K562 (cell line): ENCODE measurements around the gene SLC35B1. TPM values are rescaled to one million over a fixed set of nuclear protein-coding genes. Genes with fewer than 3 reads are reported as not detected.

Source experiments
- CBX8 ChIP-seq: fragments of 200-600 bp; sonication (generic); IDR thresholded peaks from 2 replicates; pipeline ENCODE4 v1.6.1; 2012; ENCODE audit warnings: borderline replicate concordance, mixed run types, low read depth, mild to moderate bottlenecking, moderate library complexity, mixed read lengths, low read length, control low read depth, inconsistent platforms; ENCODE audit not compliant: poor library complexity, severe bottlenecking; ENCODE audit errors: extremely low read depth
- CSDE1 ChIP-seq, 2 experiments: fragments of 450-650 bp; IDR thresholded peaks; 2 replicates each; pipeline ENCODE4 v1.6.1; 2016; ENCODE audit warnings: mild to moderate bottlenecking in 1 of 2
- HSF4 ChIP-seq: fragments of 250-450 bp; sonication (Bioruptor Pico); IDR thresholded peaks from 2 replicates; pipeline ENCODE4 v2.1.2; 2022; ENCODE audit warnings: mild to moderate bottlenecking, moderate library complexity, borderline replicate concordance
- KLF6 ChIP-seq: fragments of 250-450 bp; sonication (Bioruptor Pico); IDR thresholded peaks from 2 replicates; pipeline ENCODE4 v1.4.0; 2020; ENCODE audit warnings: mild to moderate bottlenecking, moderate library complexity, borderline replicate concordance
- MCM3 ChIP-seq: fragments of 450-650 bp; IDR thresholded peaks from 2 replicates; pipeline ENCODE4 v1.6.1; 2016
- ZNF133 ChIP-seq: fragments of 250-450 bp; sonication (Bioruptor Pico); IDR thresholded peaks from 2 replicates; pipeline ENCODE4 v1.4.0; 2020; ENCODE audit warnings: mild to moderate bottlenecking
- polyA plus RNA-seq, 8 experiments: library from polyadenylated mRNA; depleted of rRNA in 4 of 8; stranded (reverse) in 5 of 8; unstranded in 3 of 8; fragments of >200 nt; fragmentation: Nextera tagmentation in 2 of 8; fragmentation: Illumina TruSeq in 1 of 8; extraction: Ambion mirVana in 2 of 8; extraction: Trizol in 1 of 8; gene quantifications; 2 replicates each; pipeline versions ENCODE4 v1.2.1 to v1.2.3, GENCODE V29; 2011 to 2014; ENCODE audit warnings: inconsistent platforms in 1 of 8, missing spikeins in 1 of 8
- total RNA-seq, 7 experiments: library from RNA; depleted of rRNA in 6 of 7; stranded (reverse); fragments of >200 nt in 6 of 7; fragmentation: Illumina TruSeq in 2 of 7; extraction: Trizol in 2 of 7; gene quantifications; 2 replicates each; pipeline versions ENCODE4 v1.2.1 to v1.2.3, GENCODE V29; 2011 to 2021; ENCODE audit warnings: low replicate concordance in 1 of 7
- TF ChIP-seq, protein P1 (sequence below): fragments of 450-650 bp; IDR thresholded peaks from 2 replicates; pipeline ENCODE4 v1.6.1; 2017; ENCODE audit warnings: mild to moderate bottlenecking, moderate library complexity
- TF ChIP-seq, protein P2 (sequence below): fragments of 450-650 bp; IDR thresholded peaks from 2 replicates; pipeline ENCODE4 v1.6.1; 2016; ENCODE audit warnings: mild to moderate bottlenecking, moderate library complexity
- TF ChIP-seq, protein P3 (sequence below): fragments of 250-450 bp; sonication (Bioruptor Pico); IDR thresholded peaks from 2 replicates; pipeline ENCODE4 v1.8.0; 2021; ENCODE audit warnings: mild to moderate bottlenecking, moderate library complexity
- TF ChIP-seq, protein P4 (sequence below): fragments of 200-800 bp; sonication (Bioruptor generic); IDR thresholded peaks from 2 replicates; pipeline ENCODE4 v1.6.1; 2017; ENCODE audit warnings: missing genetic modification characterization, missing compliant biosample characterization

The SLC35B1 gene
- total and polyA plus RNA-seq, 9 of the 15 experiments (the other 6 are each of a cell fraction or from before 2014, with no cell fraction given), result 51.4 to 87.9 (median 66.3) TPM

DNA sequence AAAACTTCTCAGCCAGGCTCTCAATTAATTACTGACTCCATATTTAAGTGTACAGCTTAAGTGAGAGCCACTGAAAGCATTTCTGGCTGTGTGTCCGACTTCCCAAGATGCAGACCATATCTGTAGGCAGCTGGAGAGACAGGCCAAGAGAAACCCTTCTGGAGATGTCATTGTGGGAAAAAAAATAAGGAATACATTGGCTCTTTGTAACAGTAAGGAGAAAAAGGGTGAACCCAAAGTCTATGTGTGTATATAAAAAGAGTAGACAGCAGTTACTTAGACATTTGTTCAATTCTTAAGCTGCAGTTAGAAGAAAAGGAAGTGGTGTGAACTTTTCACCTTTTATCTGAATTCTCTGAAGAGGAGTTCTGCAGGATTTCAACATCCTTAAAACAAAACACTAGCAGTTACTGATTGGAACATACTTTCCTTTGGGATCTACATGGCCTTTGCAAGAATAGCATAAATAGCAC lies 34.4 kb upstream of the SLC35B1 start (continued):
- no peak for TF ChIP-seq CBX8
- TF ChIP-seq ZNF133 (CRISPR knock-in tag), result no peak
- TF ChIP-seq, protein P1, sequence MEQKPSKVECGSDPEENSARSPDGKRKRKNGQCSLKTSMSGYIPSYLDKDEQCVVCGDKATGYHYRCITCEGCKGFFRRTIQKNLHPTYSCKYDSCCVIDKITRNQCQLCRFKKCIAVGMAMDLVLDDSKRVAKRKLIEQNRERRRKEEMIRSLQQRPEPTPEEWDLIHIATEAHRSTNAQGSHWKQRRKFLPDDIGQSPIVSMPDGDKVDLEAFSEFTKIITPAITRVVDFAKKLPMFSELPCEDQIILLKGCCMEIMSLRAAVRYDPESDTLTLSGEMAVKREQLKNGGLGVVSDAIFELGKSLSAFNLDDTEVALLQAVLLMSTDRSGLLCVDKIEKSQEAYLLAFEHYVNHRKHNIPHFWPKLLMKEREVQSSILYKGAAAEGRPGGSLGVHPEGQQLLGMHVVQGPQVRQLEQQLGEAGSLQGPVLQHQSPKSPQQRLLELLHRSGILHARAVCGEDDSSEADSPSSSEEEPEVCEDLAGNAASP, result no peak
- TF ChIP-seq, protein P2, sequence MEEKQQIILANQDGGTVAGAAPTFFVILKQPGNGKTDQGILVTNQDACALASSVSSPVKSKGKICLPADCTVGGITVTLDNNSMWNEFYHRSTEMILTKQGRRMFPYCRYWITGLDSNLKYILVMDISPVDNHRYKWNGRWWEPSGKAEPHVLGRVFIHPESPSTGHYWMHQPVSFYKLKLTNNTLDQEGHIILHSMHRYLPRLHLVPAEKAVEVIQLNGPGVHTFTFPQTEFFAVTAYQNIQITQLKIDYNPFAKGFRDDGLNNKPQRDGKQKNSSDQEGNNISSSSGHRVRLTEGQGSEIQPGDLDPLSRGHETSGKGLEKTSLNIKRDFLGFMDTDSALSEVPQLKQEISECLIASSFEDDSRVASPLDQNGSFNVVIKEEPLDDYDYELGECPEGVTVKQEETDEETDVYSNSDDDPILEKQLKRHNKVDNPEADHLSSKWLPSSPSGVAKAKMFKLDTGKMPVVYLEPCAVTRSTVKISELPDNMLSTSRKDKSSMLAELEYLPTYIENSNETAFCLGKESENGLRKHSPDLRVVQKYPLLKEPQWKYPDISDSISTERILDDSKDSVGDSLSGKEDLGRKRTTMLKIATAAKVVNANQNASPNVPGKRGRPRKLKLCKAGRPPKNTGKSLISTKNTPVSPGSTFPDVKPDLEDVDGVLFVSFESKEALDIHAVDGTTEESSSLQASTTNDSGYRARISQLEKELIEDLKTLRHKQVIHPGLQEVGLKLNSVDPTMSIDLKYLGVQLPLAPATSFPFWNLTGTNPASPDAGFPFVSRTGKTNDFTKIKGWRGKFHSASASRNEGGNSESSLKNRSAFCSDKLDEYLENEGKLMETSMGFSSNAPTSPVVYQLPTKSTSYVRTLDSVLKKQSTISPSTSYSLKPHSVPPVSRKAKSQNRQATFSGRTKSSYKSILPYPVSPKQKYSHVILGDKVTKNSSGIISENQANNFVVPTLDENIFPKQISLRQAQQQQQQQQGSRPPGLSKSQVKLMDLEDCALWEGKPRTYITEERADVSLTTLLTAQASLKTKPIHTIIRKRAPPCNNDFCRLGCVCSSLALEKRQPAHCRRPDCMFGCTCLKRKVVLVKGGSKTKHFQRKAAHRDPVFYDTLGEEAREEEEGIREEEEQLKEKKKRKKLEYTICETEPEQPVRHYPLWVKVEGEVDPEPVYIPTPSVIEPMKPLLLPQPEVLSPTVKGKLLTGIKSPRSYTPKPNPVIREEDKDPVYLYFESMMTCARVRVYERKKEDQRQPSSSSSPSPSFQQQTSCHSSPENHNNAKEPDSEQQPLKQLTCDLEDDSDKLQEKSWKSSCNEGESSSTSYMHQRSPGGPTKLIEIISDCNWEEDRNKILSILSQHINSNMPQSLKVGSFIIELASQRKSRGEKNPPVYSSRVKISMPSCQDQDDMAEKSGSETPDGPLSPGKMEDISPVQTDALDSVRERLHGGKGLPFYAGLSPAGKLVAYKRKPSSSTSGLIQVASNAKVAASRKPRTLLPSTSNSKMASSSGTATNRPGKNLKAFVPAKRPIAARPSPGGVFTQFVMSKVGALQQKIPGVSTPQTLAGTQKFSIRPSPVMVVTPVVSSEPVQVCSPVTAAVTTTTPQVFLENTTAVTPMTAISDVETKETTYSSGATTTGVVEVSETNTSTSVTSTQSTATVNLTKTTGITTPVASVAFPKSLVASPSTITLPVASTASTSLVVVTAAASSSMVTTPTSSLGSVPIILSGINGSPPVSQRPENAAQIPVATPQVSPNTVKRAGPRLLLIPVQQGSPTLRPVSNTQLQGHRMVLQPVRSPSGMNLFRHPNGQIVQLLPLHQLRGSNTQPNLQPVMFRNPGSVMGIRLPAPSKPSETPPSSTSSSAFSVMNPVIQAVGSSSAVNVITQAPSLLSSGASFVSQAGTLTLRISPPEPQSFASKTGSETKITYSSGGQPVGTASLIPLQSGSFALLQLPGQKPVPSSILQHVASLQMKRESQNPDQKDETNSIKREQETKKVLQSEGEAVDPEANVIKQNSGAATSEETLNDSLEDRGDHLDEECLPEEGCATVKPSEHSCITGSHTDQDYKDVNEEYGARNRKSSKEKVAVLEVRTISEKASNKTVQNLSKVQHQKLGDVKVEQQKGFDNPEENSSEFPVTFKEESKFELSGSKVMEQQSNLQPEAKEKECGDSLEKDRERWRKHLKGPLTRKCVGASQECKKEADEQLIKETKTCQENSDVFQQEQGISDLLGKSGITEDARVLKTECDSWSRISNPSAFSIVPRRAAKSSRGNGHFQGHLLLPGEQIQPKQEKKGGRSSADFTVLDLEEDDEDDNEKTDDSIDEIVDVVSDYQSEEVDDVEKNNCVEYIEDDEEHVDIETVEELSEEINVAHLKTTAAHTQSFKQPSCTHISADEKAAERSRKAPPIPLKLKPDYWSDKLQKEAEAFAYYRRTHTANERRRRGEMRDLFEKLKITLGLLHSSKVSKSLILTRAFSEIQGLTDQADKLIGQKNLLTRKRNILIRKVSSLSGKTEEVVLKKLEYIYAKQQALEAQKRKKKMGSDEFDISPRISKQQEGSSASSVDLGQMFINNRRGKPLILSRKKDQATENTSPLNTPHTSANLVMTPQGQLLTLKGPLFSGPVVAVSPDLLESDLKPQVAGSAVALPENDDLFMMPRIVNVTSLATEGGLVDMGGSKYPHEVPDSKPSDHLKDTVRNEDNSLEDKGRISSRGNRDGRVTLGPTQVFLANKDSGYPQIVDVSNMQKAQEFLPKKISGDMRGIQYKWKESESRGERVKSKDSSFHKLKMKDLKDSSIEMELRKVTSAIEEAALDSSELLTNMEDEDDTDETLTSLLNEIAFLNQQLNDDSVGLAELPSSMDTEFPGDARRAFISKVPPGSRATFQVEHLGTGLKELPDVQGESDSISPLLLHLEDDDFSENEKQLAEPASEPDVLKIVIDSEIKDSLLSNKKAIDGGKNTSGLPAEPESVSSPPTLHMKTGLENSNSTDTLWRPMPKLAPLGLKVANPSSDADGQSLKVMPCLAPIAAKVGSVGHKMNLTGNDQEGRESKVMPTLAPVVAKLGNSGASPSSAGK, result no peak
- TF ChIP-seq HSF4, result no peak
- no peak for TF ChIP-seq KLF6 (CRISPR knock-in tag)
- TF ChIP-seq, protein P3, sequence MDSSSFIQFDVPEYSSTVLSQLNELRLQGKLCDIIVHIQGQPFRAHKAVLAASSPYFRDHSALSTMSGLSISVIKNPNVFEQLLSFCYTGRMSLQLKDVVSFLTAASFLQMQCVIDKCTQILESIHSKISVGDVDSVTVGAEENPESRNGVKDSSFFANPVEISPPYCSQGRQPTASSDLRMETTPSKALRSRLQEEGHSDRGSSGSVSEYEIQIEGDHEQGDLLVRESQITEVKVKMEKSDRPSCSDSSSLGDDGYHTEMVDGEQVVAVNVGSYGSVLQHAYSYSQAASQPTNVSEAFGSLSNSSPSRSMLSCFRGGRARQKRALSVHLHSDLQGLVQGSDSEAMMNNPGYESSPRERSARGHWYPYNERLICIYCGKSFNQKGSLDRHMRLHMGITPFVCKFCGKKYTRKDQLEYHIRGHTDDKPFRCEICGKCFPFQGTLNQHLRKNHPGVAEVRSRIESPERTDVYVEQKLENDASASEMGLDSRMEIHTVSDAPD, result no peak
- no peak for TF ChIP-seq MCM3
- no peak; a peak in 1 of 4 replicates for TF ChIP-seq CSDE1 (IDR thresholded peaks at IDR 0.05)
- TF ChIP-seq, protein P4, sequence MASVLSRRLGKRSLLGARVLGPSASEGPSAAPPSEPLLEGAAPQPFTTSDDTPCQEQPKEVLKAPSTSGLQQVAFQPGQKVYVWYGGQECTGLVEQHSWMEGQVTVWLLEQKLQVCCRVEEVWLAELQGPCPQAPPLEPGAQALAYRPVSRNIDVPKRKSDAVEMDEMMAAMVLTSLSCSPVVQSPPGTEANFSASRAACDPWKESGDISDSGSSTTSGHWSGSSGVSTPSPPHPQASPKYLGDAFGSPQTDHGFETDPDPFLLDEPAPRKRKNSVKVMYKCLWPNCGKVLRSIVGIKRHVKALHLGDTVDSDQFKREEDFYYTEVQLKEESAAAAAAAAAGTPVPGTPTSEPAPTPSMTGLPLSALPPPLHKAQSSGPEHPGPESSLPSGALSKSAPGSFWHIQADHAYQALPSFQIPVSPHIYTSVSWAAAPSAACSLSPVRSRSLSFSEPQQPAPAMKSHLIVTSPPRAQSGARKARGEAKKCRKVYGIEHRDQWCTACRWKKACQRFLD, result peak; percentile 60; the same call in 1 of the 2 replicates
